ENCODE measurements around the gene TNFRSF6B.

TNFRSF6B gene

GRCh38 chr20:63698739-63699465 is 2.5 kb downstream of the TNFRSF6B start:
- FAIRE-seq = no peak

GRCh38 chr20:63699466-63700198 is 3.2 kb downstream of the TNFRSF6B start:
- no peak for FAIRE-seq

GRCh38 chr20:63700199-63701050 is 4.0 kb downstream of the TNFRSF6B start:
- FAIRE-seq = no peak

GRCh38 chr20:63701051-63701328 is 4.5 kb downstream of the TNFRSF6B start:
- FAIRE-seq = no peak

GRCh38 chr20:63701329-63702035 is 5.0 kb downstream of the TNFRSF6B start:
- FAIRE-seq = no peak

GRCh38 chr20:63702036-63702665 is 5.7 kb downstream of the TNFRSF6B start:
- no peak for FAIRE-seq

- FAIRE-seq = no peak
Measured at GRCh38 chr20:63702751-63703470, 6.5 kb downstream of the TNFRSF6B start.

- FAIRE-seq = no peak
Measured at GRCh38 chr20:63703471-63703975, 7.1 kb downstream of the TNFRSF6B start.

GRCh38 chr20:63703976-63704748 is 7.7 kb downstream of the TNFRSF6B start:
- no peak for FAIRE-seq

- FAIRE-seq = no peak
Measured at GRCh38 chr20:63704749-63705117, 8.3 kb downstream of the TNFRSF6B start.

GRCh38 chr20:63705232-63706026 is 9.0 kb downstream of the TNFRSF6B start:
- no peak for FAIRE-seq

GRCh38 chr20:63706027-63706695 is 9.7 kb downstream of the TNFRSF6B start:
- FAIRE-seq = no peak

- no peak for FAIRE-seq
Measured at GRCh38 chr20:63706852-63707557, 10.6 kb downstream of the TNFRSF6B start.

- FAIRE-seq = no peak
Measured at GRCh38 chr20:63707558-63708300, 11.3 kb downstream of the TNFRSF6B start, which contains the start of the genes ARFRP1 and ZGPAT. TSS of gene ARFRP1 (minus strand) at chr20:63707976. CDS start at chr20:63707091, 885 bp downstream. TSS of gene ZGPAT (plus strand) at chr20:63708039. CDS start at chr20:63708581, 542 bp downstream.

GRCh38 chr20:63708301-63709148 is 12.1 kb downstream of the TNFRSF6B start:
- no peak for FAIRE-seq

- FAIRE-seq = no peak
Measured at GRCh38 chr20:63709149-63709527, 12.7 kb downstream of the TNFRSF6B start.
